ENCODE data around the gene ADGRE3.

DNA sequence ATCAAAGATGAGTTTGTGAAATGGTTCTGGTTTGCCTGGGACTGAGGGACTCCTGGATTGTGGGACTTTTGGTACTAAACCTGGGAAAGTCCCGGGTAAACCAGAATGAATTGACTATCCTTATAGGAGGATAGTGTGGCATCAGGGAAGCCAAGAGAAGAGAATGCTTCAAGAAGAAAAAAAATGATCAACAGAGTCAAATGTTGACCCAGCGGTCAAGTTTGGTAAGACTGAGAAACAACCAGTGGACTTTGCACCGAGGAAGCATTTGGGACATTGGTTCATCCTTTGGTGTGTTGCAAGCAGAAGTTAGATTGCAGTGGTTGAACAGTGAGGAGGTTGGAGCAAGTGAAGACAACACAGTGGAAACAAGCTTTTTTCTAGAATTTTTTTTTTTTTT is 58.2 kb downstream of the ADGRE3 start:
- no peak for TF ChIP-seq POLR2AphosphoS5 (IDR thresholded peaks at IDR 0.05)
- TF ChIP-seq, protein P1, sequence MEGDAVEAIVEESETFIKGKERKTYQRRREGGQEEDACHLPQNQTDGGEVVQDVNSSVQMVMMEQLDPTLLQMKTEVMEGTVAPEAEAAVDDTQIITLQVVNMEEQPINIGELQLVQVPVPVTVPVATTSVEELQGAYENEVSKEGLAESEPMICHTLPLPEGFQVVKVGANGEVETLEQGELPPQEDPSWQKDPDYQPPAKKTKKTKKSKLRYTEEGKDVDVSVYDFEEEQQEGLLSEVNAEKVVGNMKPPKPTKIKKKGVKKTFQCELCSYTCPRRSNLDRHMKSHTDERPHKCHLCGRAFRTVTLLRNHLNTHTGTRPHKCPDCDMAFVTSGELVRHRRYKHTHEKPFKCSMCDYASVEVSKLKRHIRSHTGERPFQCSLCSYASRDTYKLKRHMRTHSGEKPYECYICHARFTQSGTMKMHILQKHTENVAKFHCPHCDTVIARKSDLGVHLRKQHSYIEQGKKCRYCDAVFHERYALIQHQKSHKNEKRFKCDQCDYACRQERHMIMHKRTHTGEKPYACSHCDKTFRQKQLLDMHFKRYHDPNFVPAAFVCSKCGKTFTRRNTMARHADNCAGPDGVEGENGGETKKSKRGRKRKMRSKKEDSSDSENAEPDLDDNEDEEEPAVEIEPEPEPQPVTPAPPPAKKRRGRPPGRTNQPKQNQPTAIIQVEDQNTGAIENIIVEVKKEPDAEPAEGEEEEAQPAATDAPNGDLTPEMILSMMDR (IDR thresholded peaks at IDR 0.05), result no peak
- no peak for TF ChIP-seq POLR2A (IDR thresholded peaks at IDR 0.05)

Data from transverse colon (tissue), 4 donors.